Measurements from ENCODE around the gene TCN2.
"Not testable (repeated sequence)": the region's sequence is repeated elsewhere in the genome, so short reads cannot be mapped to it uniquely, and the experiment has no call there.

TCN2 gene

DNA sequence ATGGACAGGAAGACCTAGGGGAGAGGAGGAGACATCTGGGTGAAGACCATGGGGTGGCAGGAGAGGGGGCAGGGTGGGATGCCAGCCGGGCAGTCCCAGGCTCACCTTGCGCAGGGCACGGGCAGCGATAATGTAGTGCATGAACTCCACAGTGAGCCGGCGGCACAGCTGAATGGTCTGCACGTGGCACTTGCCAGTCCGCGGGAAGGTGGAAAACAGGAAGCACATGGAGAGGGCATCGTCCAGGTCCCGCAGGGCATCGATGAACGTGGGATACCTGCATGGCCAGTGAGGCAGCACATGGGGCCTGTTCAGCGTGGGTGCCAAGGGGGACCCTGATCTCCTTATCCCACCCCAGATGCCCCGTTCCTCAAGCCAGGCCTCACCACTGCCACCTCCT is 22.5 kb upstream of the TCN2 start:
- peak overlapping the region in 7 of 11 experiments; percentile 75 to 90 (median 83); a peak in 8 of 22 replicates for H3K4me2 ChIP-seq
- peaks cover 91 to 99% (median 96%) of the 10 kb centered on the region in 11 experiments for H3K36me3 ChIP-seq
- peak overlapping the region in 3 of 11 experiments; percentile 26 to 67 (median 66); a peak in 5 of 22 replicates for H3K9ac ChIP-seq
- H3K27ac ChIP-seq: peak overlapping the region in 2 of 11 experiments; percentile 71 to 74; a peak in 1 of 22 replicates
- no peaks in the 10 kb centered on the region for H3K9me3 ChIP-seq (replicated peaks in 1 of 11)
- no peaks in the 10 kb centered on the region for H3K27me3 ChIP-seq
- H3K4me3 ChIP-seq: no peak overlapping the region
- no peak for TF ChIP-seq Cebpa-rat (IDR thresholded peaks at IDR 0.05)
- H3K4me1 ChIP-seq: peaks cover 24 to 38% (median 32%) of the 10 kb centered on the region in 10 experiments
- H4K20me1 ChIP-seq: peaks cover 5 to 98% (median 80%) of the 10 kb centered on the region in 11 experiments; a peak in 18 of 22 replicates

DNA sequence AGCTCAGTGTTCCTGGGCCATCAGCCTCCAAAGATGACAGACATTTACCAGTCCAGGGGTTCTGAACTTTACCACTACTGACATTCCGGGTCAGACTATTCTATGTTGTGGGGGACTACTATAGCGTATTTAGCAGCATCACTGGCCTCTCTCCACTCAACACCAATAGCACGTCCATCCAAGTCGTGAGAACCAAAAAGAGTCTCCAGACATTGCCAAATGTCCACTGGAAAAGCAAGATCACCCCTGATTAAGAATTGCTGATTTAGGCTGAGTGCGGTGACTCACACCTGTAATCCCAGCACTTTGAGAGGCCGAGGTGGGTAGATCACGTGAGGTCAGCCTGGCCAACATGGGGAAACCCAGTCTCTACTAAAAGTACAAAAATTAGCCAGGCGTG is 20.6 kb upstream of the TCN2 start:
- Histone ChIP-seq H3K9me3 (replicated peaks in 1 of 11) (no peaks in the 10 kb centered on the region), H3K27me3 (no peaks in the 10 kb centered on the region), H3K36me3 (peaks cover 76 to 90% (median 85%) of the 10 kb centered on the region in 11 experiments), H3K4me2 (no peak overlapping the region), H4K20me1 (peaks cover 0 to 91% (median 73%) of the 10 kb centered on the region in 11 experiments; a peak in 17 of 22 replicates), H3K4me1 (peaks cover 36 to 53% (median 45%) of the 10 kb centered on the region in 10 experiments), H3K27ac (no peak overlapping the region), H3K9ac (no peak overlapping the region), H3K4me3 (no peak overlapping the region)
- no peak for TF ChIP-seq Cebpa-rat (IDR thresholded peaks at IDR 0.05)

DNA sequence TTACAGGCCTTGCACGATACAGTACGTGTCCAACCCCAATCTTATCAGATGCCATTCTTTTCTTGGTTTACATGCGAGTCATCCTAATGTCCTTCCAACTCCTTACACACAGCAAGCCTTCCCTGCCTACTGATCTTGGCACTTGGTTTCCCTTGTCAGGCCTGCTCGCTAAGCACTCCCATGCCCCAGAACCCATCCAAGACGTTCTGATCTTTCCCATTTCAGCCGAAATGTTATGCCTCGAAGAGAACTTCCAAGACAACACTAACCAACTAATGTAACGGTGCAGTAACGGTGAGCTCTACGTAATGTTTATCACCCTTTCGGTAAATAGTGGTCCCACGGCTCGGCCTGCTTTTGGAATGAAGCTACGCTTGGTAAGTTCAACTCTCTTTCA is 15.8 kb upstream of the TCN2 start:
- TF ChIP-seq Cebpa-rat (IDR thresholded peaks at IDR 0.05): no peak
- H3K4me1 ChIP-seq: peaks cover 12 to 26% (median 19%) of the 10 kb centered on the region in 10 experiments
- peaks cover 0 to 46% (median 34%) of the 10 kb centered on the region in 11 experiments; a peak in 13 of 22 replicates for H4K20me1 ChIP-seq
- no peaks in the 10 kb centered on the region for H3K27me3 ChIP-seq
- peak overlapping the region; percentile 82 to 96 (median 90) for H3K4me2 ChIP-seq
- peak overlapping the region; percentile 73 to 97 (median 85) for H3K4me3 ChIP-seq
- peak overlapping the region; percentile 91 to 97 (median 93); a peak in 21 of 22 replicates for H3K27ac ChIP-seq
- peaks cover 36 to 46% (median 40%) of the 10 kb centered on the region in 11 experiments for H3K36me3 ChIP-seq
- H3K9me3 ChIP-seq (replicated peaks in 1 of 11): no peaks in the 10 kb centered on the region
- H3K9ac ChIP-seq: peak overlapping the region; percentile 87 to 97 (median 93)

DNA sequence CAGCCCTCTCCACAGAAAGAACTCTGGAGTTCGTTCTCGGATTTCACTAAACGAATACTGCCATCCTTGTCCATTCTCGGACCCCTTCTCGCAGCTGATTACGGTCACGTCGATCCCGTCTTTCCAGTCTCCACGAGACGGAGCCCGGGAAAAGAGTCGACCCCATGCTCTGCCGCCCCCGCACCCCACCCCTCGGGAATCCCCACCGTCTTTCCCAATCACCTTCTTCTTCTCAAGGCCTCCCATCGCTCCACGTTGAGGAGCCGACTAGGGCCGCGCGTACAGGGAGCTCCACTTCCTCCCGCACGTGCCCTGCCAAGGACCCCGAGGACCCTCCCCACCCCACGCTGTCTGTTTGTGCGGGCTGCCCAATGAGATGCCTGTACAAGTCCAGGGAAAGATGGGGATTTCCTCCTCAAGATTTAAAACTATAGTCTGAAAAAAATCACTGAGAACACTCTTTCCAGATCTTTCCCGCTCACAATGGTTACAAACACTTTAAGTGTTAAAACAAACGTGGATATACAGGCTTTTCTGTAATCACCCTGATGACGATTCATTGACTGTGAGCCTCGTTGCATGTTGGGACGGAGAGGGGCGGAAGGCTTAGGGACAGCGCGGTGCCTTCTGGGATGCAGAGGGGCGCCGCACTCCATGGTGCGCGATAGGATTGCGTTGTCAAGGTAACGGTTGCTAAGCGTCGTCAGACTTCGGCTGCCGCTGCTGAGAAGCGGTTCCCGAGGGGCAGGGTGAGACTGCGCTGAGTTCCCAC is 15.2 kb upstream of the TCN2 start, which contains the start of gene PES1:
TSS of gene PES1 (minus strand) at position 323 of the 772 bp plus-strand sequence. CDS start at position 246, 77 bp downstream.
- peak within 1 kb of the TSS; percentile 73 to 97 (median 85) for H3K4me3 ChIP-seq
- H3K27me3 ChIP-seq: no peaks in the 10 kb centered on the region
- no peak for TF ChIP-seq Cebpa-rat (IDR thresholded peaks at IDR 0.05)
- peak within 1 kb of the TSS; percentile 91 to 97 (median 93) for H3K27ac ChIP-seq
- H3K4me1 ChIP-seq: peaks cover 12 to 26% (median 19%) of the 10 kb centered on the region in 10 experiments
- no peaks in the 10 kb centered on the region for H3K9me3 ChIP-seq (replicated peaks in 1 of 11)
- H3K9ac ChIP-seq: peak within 1 kb of the TSS; percentile 87 to 97 (median 93)
- H3K4me2 ChIP-seq: peak within 1 kb of the TSS; percentile 82 to 96 (median 90)
- peaks cover 0 to 40% (median 31%) of the 10 kb centered on the region in 11 experiments; a peak in 12 of 22 replicates for H4K20me1 ChIP-seq
- peaks cover 30 to 40% (median 34%) of the 10 kb centered on the region in 11 experiments for H3K36me3 ChIP-seq

DNA sequence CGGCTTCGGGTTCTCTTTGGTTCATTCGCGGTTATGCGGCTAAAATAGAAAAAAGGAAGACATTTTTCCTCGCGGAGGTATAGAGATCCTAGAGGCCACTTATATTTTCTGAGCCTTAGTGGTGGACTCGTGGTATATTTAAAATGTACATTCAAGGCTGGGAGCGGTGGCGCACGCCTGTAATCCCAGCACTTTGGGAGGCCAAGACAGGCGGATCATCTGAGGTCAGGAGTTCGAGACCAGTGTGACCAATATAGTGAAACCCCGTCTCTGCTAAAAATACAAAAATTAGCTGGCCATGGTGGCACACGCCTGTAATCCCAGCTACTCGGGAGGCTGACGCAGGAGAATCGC is 14.6 kb upstream of the TCN2 start:
- H3K4me3 ChIP-seq: peak overlapping the region in 5 of 10 experiments; percentile 13 to 84 (median 73); a peak in 5 of 20 replicates
- H3K9ac ChIP-seq: peak overlapping the region in 7 of 11 experiments; percentile 87 to 97 (median 96); a peak in 10 of 22 replicates
- H3K27ac ChIP-seq: peak overlapping the region in 7 of 11 experiments; percentile 91 to 97 (median 94); a peak in 7 of 22 replicates
- H3K27me3 ChIP-seq; H3K9me3 ChIP-seq (replicated peaks in 1 of 11): not testable (repeated sequence)
- peaks cover 24 to 34% (median 29%) of the 10 kb centered on the region in 11 experiments for H3K36me3 ChIP-seq
- H3K4me1 ChIP-seq: peaks cover 12 to 26% (median 19%) of the 10 kb centered on the region in 10 experiments
- peaks cover 0 to 35% (median 27%) of the 10 kb centered on the region in 11 experiments; a peak in 11 of 22 replicates for H4K20me1 ChIP-seq
- H3K4me2 ChIP-seq: peak overlapping the region; percentile 33 to 96 (median 85)

DNA sequence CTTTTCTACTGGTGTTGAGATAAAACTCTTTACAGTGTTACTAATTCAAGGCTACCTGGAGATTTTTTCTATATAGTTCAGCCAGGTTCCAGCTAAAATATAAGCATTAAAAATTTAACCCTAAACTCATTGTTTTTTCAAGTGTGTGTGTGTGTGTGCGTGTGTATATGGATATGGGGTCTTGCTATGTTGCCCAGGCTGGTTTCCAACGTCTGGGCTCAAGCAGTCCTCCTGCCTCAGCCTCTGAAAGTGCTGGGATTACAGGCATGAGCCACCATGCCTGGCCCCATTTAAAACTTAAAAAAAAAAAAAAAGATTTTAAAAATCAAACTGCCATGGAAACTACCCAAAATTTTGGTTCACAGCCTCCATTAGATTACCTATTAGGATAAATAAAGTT is 10.8 kb upstream of the TCN2 start:
- H3K27ac ChIP-seq: no peak overlapping the region
- H3K4me3 ChIP-seq: no peak overlapping the region
- no peak overlapping the region for H3K9ac ChIP-seq
- peaks cover 0 to 11% (median 7%) of the 10 kb centered on the region in 10 experiments; a peak in 14 of 20 replicates for H3K4me1 ChIP-seq
- no peak for TF ChIP-seq Cebpa-rat (IDR thresholded peaks at IDR 0.05)
- H4K20me1 ChIP-seq: no peaks in the 10 kb centered on the region
- no peaks in the 10 kb centered on the region for H3K27me3 ChIP-seq
- H3K36me3 ChIP-seq: no peaks in the 10 kb centered on the region
- no peak overlapping the region for H3K4me2 ChIP-seq
- H3K9me3 ChIP-seq (replicated peaks in 1 of 11): 0 out of 22 replicates have a peak, but pooled peaks cover 0 to 6% (median 0%) of the 10 kb centered on the region in 11 experiments

DNA sequence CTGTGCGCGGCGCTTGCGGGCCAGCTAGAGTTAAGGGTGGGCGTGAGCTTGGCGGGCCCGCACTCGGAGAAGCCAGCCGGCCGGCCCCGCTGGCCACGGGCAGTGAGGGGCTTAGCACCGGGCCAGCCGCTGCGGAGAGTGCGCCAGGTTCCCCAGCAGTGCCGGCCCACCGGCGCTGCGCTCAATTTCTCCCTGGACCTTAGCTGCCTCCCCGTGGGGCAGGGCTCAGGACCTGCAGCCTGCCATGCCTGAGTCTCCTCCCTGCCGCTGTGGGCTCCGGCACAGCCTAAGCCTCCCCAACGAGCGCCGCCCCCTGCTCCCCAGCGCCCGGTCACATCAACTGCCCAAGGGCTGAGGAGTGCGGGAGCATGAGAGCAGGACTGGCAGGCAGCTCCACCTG is 10.1 kb upstream of the TCN2 start:
- Histone ChIP-seq H3K4me1 (peaks cover 0 to 13% (median 8%) of the 10 kb centered on the region in 10 experiments; a peak in 14 of 20 replicates), H3K27ac (no peak overlapping the region), H3K9me3 (replicated peaks in 1 of 11) (0 out of 22 replicates have a peak, but pooled peaks cover 0 to 6% (median 0%) of the 10 kb centered on the region in 11 experiments), H4K20me1 (no peaks in the 10 kb centered on the region), H3K36me3 (no peaks in the 10 kb centered on the region), H3K4me2 (no peak overlapping the region), H3K27me3 (no peaks in the 10 kb centered on the region), H3K4me3 (no peak overlapping the region), H3K9ac (no peak overlapping the region)
- no peak for TF ChIP-seq Cebpa-rat (IDR thresholded peaks at IDR 0.05)

DNA sequence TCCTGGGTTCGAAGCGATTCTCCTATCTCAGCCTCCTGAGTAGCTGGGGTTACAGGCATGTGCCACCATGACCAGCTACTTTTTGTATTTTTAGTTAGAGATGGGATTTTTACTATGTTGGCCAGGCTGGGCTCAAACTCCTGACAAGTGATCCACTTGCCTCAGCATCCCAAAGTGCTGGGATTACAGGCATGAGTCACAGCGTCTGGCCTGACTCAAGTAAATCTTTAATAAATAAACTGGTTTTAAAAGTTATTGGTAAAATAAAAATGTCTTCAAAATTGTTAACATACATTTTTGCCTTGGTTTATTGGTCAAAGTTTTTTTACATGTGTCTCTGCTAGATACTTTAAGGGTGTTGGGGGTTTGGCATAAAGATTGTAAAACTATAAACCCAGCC is 8.0 kb upstream of the TCN2 start:
- H3K4me3 ChIP-seq: no peak overlapping the region
- H3K9ac ChIP-seq: no peak overlapping the region
- H3K4me1 ChIP-seq: peaks cover 0 to 9% (median 0%) of the 10 kb centered on the region in 10 experiments; a peak in 2 of 20 replicates
- H3K9me3 ChIP-seq (replicated peaks in 1 of 11): 0 out of 22 replicates have a peak, but pooled peaks cover 0 to 6% (median 0%) of the 10 kb centered on the region in 11 experiments
- no peak overlapping the region for H3K4me2 ChIP-seq
- H3K27ac ChIP-seq: no peak overlapping the region
- no peaks in the 10 kb centered on the region for H4K20me1 ChIP-seq
- H3K36me3 ChIP-seq: 0 out of 22 replicates have a peak, but pooled peaks cover 0 to under 1% (median 0%) of the 10 kb centered on the region in 11 experiments
- TF ChIP-seq Cebpa-rat (IDR thresholded peaks at IDR 0.05): no peak
- H3K27me3 ChIP-seq: no peaks in the 10 kb centered on the region

DNA sequence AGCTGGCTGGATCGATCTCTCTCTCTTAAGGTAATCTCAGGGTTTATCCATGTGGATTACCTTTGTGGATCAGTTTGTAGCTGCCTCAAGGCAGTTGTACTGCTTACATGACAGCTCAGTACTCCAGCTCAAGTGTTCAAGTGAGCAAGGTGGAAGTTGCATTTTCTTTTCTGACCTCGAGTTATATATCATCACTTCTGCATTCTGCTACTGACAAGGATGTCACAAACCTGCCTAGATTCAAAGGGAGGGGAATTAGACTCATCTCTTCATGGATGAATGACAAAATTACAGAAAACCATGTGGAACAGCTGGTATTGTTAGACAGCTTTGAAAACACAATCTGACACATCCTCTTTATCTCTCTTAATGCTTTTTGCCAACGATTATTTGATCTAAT is 6.1 kb upstream of the TCN2 start:
- TF ChIP-seq Cebpa-rat (IDR thresholded peaks at IDR 0.05): no peak
- 0 out of 22 replicates have a peak, but pooled peaks cover 0 to 6% (median 0%) of the 10 kb centered on the region in 11 experiments for H3K9me3 ChIP-seq (replicated peaks in 1 of 11)
- no peak overlapping the region for H3K4me3 ChIP-seq
- peaks cover 9 to 24% (median 15%) of the 10 kb centered on the region in 10 experiments for H3K4me1 ChIP-seq
- H3K27ac ChIP-seq: no peak overlapping the region
- H3K27me3 ChIP-seq: no peaks in the 10 kb centered on the region
- H3K4me2 ChIP-seq: no peak overlapping the region
- H3K36me3 ChIP-seq: 0 out of 22 replicates have a peak, but pooled peaks cover 0 to 5% (median 0%) of the 10 kb centered on the region in 11 experiments
- H3K9ac ChIP-seq: no peak overlapping the region; a peak in 1 of 22 replicates
- H4K20me1 ChIP-seq: no peaks in the 10 kb centered on the region
